Dermis microvascular lymphatic vessel endothelial cell (primary cell): ENCODE data around the gene CASK. TPM values are rescaled to one million over a fixed set of nuclear protein-coding genes. Genes with fewer than 3 reads are reported as not detected.
A peak's percentile ranks its signal among the peaks of the same experiment; 100 is the strongest.

Experiments
- DNase-seq, 2 donors: peaks; one replicate each; pipeline versions ENCODE4 v3.0.0 to v3.0.0-alpha.2; 2010; ENCODE audit warnings: low read depth in 2 of 2
- total RNA-seq: library from RNA; depleted of rRNA; stranded (reverse); fragments of >200 nt; gene quantifications from 2 replicates; pipeline ENCODE4 v1.2.1, GENCODE V29; 2014

CASK gene
- total RNA-seq, 1 donor from 2014 or later = 27.0 TPM

DNA sequence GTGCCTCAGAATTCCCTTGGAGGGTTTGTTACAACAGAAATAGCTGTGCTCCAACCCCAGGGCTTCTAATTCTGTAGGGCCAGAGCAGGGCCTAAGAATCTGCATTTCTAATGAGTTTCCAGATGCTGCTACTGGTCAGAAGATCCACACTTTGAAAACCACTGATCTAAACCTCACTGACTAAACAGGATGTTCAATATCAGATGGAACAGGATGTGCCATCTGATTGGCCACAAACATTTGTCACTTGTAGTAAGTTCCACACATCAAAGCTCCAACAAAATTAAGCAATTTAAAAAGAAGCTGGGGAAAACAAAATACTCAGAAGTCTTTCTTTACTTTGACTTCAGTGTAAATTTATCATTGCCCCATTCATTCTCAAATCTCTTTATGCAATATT is 14.3 kb downstream of the CASK start:
- DNase-seq = no peak

DNA sequence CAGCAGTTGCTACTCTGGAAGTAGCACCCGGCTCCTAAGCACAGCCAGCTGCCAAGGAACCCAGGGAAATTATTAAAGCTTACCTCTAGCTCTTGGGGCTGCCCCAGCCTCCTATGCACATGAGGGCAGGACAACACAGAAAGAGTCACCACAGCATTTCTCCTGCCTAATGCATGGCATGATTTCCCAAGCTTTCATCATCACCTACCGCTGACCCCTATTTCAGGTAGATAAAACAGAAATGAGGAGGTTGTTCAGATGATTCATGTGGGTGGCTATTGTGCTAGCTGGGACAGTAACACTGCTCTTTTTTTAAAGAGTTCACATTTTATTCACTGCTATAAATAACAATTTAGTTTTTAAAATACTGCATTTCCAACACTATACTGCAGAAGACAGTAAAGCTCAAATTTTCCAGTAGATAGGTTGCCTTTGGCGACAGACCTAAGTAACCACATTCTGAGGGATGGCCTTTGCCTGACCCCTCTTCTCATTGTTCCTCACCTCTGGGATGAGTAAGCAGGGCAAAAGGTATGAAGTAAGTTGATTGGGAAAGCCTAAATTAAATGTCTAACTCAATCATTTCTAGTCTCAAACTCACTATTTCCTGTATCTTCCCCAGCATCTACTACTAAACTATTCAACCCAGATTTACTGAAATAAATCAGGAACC is 16.7 kb downstream of the CASK start:
- DNase-seq = peak in 1 of 2 donors; percentile 41

DNA sequence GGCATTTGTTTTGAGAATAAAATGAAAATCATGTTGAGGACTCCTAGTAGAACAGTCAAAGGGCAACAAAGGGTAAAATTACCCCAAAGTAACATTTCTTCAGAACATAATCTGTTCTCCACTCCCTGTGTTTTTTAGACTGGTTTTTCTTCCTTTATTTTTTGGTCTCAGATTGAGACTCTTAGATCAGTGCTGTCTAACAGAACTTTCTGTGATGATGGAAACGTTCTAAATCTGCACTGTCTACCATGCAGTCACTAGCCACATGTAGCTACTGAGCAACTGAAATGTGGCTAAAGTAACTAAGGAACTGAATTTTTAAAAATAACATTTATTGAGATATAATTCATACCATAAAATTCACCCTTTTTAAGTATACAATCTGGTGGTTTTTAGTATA is 19.8 kb downstream of the CASK start:
- no peak for DNase-seq

DNA sequence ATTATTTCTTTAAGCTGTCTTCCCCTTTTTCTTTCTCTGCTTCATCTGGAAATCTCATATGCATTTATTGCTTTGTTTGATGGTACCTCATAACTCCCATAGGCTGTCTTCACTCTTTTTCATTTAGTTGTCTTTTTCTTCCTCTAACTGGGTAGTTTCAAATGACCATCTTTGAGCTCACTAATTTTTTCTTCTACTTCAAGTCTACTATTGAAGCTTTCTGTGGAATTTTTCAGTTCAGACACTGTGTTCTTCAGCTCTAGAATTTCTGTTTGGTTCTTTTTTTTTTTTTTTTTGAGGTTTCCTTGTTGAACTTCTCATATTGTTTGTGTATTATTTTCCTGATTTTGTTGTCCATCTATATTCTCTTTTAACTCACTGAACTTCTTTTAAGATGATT is 23.0 kb downstream of the CASK start:
- no peak for DNase-seq

DNA sequence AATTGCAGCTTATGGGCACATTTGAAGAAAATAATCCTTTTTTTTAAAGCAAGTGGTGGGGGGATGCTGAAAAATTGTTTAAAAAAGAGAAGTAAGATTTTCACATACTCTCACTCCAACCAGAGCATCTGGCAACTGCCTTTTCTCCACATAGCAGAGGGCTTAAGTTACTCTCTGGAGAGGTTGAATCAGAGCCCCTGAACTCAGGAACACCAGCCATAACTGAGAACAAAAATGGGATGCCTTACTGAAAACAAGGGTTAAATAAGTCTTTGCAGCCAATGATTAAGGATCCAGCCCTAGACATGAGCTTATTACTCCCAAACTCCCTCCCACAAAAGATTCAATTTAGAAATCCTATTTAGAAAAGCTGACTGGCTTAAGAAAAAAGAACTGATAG is 27.5 kb downstream of the CASK start:
- DNase-seq = no peak

DNA sequence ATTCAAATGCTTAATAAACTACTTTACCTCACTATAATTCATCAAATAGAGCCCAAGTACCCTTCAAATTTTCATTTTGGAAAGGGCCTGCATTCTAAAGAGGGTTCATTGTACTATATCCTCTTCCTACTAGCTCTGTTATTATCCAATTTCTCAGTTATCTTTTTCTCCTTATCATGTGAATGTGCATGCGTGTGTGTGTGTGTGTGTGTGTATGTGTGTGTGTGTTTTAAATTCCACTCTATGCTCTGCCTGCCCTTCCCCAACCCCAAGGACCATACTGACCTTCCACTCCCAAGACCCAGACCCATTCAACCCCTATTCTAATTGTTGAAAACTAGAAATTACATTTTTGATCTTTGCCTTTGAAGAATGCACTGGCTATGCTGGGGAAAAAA is 33.3 kb downstream of the CASK start:
- no peak for DNase-seq

DNA sequence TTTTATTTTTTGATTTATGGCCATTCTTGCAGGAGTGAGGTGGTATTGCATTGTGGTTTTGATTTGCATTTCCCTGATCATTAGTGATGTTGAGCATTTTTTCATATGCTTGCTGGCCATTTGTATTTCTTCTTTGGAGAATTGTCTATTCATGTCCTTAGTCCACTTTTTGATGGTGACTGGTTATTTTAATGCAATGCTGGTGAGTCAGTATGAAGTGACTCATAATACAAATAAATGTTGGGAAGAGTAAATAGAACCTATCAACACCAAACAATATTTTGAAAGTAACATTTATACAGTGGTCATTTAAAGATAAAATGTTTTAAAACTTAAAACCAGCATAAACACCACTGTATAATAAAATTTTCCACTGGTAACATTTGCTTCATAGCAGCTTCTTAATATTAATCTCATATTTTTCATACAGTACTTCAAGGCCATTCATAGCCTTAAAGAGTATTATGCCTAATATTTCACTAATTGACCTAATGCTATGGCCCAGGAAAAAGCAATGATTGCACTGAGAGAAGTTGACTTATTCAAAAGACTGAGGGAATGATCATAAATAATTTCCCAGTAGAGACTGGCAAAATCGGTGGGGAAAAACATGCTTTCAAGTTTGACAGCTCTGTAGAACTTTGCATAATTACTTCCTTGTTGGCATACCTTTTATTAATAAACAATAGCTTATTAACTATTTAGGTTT is 33.9 kb downstream of the CASK start:
- DNase-seq = peak in 1 of 2 donors; percentile 25

DNA sequence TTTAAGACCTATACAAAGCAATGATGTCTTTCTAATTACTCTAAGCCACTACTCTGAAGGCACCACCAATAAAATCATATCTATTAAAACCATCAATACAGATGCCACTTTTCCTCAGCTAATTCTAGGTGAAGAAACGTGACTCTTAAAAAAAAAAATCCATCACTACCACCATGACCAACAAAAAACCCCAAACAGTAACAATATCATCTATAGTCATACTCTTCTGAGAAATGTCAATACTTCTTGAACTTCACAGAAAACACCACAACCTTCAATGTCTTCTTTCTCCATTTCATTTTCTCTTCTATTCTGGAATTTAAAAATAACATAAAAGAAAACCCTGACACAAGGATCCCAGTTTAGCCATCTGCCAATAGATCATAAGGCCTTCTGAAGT is 35.7 kb downstream of the CASK start:
- no peak for DNase-seq

DNA sequence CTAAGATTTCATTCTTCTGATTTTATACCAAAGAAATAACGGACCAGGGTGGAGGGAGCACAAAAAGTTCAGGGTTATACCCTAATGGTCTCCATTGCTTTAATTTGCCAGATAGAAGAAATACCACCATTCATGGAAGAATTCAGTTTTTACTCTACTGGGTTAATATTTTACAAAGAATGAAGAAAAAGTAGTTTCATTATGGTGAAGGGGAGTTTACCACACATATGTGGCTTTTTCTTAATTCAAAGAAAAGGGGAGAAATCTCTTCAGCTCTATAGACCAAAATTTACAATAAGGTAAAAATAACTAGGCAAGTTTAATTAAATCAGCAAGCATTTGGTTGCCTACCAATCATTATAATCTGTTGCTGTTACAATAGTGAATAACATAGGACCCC is 37.6 kb downstream of the CASK start:
- DNase-seq = no peak

DNA sequence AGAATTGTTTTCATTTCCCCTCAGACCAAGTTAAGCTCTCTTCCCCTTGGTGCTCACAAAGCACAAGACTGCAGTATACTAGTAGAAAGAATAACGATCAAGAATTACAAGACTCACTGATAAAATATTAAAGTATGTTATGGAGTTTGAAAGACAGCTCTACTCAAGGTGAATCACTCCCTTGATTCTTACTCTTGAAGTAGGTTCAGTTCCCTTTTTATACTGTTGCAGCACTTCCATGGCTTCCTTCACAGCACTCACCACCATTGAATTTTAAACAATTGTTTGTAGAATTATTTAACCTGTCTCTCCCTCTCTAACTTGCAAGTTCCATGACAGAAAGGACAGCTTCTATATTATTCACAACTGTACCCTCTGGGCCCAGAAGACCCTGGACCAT is 42.2 kb downstream of the CASK start:
- no peak for DNase-seq

DNA sequence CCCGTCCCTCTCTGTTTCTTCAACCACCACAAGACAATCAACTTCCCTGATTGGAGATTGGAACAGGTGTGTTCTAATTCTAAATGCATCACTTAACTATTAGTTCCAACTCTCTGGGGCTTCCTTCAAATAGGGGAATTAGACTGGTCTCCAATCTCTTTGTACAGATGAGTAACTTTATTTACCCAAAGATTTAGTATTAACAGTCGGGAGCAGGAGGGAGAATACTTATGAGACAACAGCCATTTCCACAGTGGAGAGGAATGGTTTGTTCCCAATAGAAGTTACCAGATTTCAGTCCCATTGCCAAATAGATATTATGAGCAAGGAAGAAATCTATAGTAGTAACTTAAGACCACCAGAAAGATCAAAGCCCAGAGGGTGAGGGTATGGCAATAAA is 46.2 kb downstream of the CASK start:
- DNase-seq = no peak

DNA sequence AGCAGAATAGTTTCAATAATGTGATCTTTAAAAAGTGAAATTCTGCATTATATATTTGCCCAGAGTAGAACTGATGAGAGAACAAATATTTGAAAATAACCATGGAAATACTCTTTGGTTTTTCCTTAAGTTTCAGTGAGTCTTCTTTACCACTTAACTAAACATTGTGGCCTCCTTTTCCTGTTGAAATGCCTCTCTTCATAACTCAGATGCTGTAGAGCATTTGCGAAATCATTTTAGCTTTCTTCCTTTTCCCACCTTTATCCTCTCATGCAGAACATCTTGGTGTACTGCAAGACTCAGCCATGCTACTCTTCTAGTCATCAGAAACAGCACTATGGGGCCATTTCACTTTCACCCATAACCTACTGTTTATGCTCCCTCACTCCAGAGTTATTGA is 48.2 kb downstream of the CASK start:
- no peak for DNase-seq

DNA sequence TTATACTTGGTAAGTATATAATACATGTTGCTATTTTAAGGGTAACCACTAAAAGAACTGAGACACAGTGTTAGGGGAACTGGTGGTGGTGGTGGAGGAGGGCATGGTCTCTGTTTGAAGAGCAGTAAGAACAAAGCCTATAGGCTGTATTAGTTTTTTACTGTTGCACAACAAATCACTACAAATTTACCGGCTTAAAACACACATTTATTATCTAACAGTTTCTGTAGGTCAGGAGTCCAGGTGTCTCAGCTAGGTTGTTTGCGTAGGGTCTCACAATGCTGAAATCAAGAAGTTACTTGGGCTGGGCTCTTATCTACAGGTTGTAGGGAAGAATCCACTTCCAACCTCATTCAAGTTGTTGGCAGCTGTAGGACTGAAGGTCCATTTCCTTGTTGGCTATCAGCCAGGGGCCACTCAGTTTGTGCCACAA is 52.6 kb downstream of the CASK start:
- peak in 1 of 2 donors; percentile 26 for DNase-seq

DNA sequence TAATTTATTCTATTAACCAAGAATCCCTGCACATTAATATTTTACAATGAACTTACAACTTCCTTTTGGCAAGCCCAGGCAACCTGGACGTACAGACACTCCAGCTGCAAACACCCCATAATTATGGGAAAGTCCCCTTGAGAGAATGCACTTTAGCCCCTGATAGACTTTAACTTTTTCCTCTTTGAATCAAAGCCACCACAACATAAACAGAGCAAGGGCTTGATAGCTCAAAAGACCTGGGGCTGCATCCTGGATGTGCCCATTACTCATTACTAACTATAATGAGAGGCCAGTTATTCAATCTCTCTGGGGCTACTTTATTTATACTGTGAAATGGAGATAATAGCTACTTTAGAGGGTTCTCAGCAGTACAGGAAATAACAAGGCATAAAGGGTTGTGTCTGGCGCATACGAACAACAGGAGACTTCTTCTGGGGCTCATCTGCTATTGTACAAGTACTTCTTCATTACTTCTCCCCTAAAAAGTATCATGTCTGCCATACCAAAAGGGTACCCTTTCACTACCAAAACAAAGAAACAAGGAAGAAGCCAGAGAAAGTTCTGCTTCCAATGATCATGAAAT is 54.9 kb downstream of the CASK start:
- DNase-seq = peak in 1 of 2 donors; percentile 62

DNA sequence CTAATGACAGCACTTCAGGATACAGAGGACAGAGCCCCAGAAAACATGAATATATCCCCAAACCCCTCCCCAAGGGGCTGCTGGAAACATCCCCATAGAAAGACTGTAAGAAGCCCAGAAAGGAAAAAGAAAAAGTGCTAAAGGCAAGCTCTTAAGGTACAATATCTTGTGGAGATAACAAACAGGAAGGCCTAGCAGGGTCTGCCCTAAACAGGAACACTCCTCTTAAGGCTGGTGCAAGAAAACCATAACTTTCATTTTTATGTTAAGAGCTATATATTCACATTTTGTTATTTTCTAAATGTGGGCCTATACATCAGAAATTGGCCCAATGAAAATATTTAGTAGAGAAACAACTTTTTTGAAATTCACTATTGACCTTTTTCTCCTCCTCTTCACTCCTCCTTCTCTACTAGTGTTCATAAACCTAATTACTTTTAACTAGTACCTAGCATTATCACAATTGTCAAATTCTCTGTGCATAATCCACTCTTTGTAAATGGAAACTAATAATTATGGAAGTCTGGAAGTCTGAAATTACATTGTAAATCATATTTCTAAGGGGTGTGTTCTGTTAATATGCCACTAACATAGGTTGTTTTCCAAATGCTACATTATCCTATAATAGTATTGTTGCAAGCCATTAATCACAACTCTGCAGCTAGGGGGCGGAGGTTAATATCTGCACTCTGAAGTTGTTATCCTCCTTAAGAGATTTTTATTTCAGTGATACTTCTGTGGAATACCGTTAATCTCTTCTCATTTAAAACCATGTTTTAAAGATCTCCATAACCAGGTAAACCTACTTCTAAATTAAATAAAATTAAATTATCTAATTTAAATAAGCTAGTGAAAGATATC is 59.8 kb downstream of the CASK start:
- DNase-seq = no peak

DNA sequence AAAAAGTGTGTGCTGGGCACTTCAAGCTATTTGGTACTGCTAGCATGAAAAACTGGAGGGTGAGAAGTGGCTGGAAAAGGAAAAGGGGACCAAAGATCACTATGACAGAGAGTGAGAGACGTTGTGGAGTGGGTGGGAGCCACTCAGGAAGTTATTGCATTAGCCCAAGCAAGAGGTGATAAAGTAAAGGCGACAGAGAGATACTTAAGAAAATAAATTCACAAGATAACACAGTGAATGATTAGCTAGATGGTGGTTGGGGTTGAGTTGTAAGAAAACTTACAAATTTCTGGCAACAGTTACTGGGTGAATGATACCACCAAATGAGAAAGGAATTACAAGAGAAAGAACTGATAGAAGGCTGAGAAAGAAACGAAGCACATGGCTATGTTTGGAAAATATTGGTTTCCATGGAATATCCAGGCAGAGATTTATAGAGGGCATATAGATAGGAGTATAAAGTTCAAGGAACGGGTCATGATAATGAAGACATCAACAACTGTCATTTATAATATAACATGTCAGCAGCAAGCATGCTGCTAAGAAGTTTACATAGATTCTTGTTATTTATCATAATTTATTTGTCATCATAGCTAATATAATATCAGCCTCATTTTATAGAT is 60.7 kb downstream of the CASK start:
- DNase-seq = no peak

DNA sequence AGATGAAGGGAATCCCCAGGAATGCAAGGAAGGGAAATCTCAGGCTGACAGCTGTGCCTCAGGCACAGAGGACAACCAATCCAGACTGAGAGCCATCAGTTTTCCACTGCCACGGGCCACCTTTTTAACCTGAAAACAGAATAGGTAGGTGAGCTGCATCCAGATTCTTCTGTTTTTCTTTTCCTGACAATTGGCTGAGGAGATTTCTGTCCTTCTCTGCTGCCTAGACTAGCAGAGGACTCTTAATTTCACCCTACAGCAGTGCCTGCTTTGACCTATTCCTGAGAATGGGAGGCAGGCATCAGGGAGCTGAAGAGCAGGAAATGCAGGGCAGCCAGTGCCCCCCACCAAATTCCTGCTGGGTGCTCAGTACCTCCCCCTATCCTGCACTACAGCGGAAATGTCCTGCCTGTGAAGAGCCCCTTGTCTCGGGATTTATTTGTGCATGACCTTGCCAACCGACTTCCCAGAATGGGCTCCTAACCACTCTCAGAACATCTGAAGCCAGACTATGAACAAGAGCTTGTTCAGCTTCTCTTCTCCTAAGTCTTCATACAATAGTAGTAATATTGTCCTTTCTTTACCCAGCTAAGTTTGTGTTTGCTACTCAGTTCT is 65.1 kb downstream of the CASK start:
- DNase-seq = no peak

DNA sequence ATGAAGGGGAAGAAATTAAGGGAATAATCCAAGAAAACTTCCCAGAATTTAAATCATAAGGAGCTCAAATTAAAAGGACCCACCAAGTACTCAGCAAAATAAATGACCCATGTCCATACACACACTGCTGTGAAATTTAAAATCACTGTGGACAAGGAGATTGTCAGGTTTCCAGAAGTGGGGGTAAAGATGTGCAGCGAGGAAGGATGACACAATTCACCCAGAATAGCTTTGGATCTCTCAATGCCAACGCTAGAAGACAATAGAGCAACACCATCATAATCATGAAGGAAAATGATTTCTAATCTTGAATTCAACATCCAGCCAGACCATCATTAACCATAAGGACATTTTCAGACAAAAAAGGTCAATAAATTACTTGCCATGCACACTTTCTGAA is 65.7 kb downstream of the CASK start:
- DNase-seq = no peak

DNA sequence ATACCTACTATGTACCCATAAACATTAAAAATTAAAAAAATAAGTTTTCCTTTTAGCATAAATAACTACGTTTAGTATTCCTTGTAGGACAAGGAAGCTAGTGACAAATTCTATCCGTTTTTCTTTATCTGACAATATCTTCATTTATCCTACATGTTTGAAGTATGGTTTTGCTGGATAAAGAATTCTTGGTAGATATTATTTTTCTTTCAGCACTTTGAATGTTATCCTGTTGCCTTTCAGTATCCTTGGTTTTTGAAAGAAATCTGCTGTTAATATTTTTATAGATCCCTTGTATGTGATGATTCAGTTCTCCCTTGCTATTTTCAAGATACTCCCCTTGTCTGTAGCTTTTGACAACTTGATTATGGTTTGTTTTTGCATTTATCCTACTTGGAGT is 76.6 kb downstream of the CASK start:
- no peak for DNase-seq

DNA sequence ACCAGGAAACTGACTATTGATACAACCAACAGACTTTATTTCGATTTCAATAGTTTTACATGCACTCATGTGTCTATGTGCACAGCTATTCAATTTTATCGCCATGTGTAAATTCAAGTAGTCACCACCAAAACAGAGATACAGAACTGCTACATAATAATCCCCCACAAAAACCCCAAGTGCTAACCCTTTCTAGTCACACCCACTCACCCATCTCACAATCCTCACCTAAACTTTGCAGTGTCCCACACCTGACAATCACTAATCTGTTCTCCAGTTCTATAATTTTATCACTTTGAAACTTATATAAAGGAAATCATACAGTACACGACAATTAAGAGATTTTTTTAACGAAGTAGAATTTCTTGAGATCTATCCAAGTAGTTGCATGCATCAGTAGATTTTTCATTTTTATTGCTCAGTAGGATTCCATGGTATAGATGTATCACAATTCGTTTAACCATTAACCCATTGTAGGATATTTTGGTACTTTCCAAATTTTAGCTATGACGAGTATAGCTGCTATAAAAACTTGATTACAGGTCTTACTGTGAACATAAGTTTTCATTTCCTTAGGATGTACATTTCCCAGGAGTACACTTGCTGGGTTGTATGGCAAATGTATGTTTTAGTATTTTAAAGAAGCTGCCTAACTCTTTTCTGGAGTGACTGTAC is 85.9 kb downstream of the CASK start:
- DNase-seq = no peak

DNA sequence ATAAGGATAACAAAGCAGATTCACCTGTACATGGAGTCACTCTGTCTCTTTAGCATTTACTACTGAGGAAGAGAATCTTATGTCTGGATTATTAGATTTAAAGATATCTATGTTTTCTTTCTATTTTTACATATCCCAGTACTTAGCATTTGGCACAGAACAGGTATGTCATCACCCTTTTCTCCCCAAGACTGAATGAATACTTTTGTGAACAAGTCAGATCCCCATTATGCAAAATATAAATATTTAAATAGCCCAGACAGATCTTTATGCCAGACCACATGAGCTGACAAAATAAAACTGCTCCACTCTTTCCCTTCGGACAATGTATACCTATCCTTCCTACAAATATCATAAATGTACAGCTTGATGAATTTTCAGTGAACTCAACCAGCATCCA is 94.5 kb downstream of the CASK start:
- DNase-seq = no peak
